Non-pigmented ciliary epithelial cell (primary cell): ENCODE data around the gene CELF2.
"Not testable (repeated sequence)": the region's sequence is repeated elsewhere in the genome, so short reads cannot be mapped to it uniquely, and the experiment has no call there.

ENCODE experiments used
- DNase-seq: peaks from one replicate; pipeline ENCODE4 v3.0.0-alpha.2; 2010; ENCODE audit warnings: low read depth

The CELF2 gene

GRCh38 chr10:11330383-11331045, 312.8 kb downstream of the CELF2 start:
- no peak for DNase-seq

GRCh38 chr10:11331046-11331577, 313.4 kb downstream of the CELF2 start:
- no peak for DNase-seq

GRCh38 chr10:11331726-11332125, 314.1 kb downstream of the CELF2 start:
- DNase-seq, result no peak

GRCh38 chr10:11332846-11333245, 315.2 kb downstream of the CELF2 start:
- no peak for DNase-seq

DNA sequence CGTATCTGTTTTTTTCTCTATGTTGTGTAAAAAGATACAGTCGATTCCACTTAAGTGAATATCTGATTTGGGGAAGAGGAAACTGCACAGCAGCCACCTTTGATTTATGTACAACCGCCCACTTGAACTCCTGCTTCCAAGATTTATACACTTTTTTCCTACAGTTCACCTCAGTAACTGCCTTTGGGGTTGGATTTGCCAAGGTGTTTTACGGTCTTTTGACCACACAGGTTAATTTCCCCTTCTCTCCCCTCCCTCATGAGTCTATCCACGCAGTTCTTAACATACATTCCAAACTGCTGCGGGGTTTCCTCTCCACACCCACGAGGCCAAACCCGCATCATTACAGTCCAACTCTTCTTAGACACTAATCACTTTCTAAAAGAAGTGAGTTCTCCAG, 316.8 kb downstream of the CELF2 start:
- no peak for DNase-seq

DNA sequence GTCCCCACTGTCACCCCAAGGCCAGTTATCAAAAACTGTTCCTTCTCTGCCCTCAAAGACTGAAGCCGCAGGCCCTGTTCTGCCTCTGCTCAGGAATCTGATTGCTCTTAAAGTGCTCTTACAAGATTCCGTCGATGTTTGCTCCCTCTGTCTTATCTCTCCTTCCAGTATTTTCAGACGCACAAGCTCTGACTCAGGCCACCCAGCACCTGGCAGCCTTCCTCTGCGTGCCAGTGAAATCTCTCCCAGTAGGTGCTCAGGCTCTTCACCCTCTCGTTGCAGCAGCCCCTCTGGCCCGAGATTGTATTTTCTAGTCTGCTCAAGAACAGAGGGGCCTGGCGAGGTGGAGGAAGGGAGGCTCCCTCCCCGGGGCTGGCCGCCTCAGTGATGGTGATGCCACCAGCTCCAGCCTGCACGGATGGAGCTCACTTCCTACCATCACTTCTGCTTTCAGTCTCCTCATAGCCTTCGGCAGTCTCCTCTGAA, 317.5 kb downstream of the CELF2 start:
- DNase-seq, result peak; percentile 2

DNA sequence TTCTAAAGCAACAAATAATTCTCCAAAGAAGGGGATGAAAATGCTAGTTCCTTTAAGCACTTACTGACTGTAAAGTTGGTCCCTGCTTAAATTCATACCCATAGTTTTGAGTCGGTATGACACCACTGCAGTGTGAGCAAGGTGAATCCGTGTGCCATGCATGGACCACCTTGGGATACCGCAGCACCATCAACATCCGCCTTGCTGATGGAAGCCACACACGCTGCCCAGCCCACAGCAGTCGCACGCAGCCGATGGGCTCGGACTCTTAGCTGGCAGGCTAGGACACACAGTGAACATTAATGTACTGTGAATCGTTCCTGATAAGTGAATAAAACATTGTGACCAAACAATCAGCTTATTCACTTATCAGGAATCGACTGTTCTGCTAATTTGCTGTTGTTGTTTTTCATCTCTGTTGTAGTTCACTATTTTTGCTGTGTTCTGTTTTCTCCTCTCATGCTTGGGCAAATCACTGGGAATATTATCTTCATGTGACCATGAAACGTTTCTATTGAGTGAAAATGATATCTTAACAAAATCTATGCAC, 318.3 kb downstream of the CELF2 start:
- no peak for DNase-seq

DNA sequence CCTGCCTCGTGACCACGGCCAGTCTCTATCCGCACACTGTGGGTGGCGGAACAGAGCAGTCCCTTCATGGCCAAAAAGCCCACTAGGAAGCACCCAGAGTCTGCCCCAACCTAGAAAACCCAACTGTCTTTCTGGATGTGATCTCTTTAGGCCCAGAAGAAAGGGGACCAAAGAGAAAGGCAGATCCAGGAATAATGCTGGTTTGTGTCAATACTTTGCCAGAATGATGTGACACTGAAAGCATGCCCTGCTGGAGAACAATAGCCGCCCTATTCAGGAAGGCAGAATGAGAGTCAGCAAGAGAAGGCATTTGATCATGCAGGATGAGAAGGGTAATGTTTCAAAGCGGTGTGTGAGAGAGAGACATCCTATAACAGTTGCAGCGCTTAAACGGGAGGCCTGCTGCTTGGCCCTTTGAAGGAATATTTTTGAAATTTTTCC, 319.1 kb downstream of the CELF2 start:
- no peak for DNase-seq

GRCh38 chr10:11337516-11337915, 319.8 kb downstream of the CELF2 start:
- DNase-seq, result no peak

GRCh38 chr10:11338160-11338844, 320.6 kb downstream of the CELF2 start:
- no peak for DNase-seq

- DNase-seq, result no peak
Observed at GRCh38 chr10:11339013-11339412, 321.3 kb downstream of the CELF2 start.

DNA sequence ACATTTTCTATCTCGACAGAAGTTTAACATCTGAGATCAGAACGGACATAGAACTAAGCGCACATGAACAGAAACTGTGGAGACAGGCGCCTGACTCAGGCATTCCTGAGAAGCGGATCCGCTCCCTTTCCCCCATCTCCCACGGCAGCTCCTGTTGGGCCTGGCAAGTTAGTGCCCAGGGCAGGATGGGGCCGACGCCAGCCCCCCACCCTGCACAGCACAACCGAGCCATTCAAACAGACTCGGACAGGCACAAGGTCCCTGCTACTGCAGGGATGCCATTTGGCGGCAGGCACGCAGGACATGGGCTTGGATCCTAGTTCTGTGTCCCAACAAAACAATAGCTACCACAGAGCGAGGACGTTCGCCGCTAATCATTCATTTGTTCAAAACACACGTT, 322.0 kb downstream of the CELF2 start:
- no peak for DNase-seq

DNA sequence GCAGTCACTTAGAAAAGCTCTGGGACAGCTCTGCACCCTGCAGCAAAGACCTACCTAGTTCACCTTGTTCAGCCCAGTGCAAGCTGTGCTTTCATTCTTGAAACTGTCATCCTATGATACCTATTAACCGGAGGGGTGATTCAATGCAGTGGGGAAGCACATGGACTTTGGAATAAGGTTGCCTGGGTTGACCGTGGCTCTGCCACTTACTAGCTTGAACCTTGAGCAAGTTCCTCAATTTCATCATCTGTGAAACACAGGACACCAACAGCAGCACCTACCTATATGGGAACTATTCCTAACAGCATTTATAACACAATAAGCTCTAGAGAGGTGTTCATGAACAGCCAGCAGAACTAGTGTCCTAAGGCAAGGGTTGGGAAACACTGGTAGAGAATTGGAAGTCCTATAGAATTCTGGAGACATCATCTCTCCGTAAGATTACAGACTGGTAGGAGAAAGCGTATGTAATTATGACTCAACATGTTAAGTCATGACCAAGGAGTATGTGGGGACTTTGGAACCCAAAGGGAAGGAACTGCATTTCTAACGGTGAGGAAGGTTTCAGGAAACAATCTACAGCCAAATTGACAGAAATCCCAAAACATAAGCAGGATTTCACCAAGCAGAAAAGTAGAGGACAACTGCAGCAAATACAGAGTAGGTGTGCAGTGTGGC, 323.8 kb downstream of the CELF2 start:
- DNase-seq, result no peak

DNA sequence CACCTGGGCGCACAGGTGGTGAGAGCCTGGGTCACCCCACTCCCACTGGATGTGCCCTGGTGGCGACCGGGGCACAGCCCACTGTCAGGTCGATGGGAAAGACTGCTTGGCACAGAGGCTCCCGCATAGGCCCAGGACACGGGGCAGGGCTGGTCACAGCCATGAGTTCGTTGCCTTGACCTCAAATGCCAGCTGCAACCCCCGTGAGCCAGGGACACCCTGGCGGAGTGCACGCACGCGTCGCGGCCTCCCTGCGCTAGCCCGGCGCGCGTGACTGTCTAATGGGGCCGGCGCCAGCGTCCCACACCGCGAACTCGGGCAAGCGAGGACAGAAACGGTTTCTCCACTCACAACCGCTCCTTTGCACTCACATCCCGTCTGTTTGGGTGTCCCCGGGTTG, 326.4 kb downstream of the CELF2 start:
- no peak for DNase-seq

DNA sequence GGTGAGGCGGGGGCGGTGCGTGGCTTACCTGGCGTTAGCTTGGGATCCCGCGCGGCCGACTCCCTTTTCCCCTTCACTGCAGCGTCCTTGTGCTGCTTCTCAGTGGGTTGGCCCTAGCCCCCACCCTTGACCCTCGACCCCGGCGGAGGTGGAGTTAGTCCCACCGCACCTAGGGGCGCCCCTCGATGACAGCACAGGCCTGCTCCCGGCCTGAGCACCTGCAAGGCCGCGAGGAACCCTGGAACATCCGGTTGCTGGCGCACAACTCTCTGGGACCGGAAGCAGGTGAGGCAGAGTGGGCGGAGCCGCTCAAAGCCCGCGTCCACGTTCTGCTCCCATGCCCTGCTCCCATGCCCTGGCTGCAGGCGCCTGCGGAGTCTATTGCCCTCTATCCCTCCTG, 326.9 kb downstream of the CELF2 start:
- no peak for DNase-seq

GRCh38 chr10:11345224-11346054, 327.8 kb downstream of the CELF2 start:
- no peak for DNase-seq

DNA sequence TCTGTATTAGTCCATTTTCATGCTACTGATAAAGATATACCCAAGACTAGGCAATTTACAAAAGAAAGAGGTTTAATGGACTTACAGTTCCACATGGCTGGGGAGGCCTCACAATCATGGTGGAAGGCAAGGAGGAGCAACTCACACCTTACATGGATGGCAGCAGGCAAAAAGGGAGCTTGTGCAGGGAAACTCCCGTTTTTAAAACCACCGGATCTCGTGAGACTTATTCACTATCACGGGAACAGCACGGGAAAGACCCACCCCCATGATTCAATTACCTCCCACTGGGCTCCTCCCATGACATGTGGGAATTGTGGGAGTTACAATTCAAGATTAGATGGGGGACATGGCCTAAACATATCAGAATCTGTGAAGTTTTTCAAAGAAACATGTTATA, 329.9 kb downstream of the CELF2 start:
- DNase-seq, result not testable (repeated sequence)

DNA sequence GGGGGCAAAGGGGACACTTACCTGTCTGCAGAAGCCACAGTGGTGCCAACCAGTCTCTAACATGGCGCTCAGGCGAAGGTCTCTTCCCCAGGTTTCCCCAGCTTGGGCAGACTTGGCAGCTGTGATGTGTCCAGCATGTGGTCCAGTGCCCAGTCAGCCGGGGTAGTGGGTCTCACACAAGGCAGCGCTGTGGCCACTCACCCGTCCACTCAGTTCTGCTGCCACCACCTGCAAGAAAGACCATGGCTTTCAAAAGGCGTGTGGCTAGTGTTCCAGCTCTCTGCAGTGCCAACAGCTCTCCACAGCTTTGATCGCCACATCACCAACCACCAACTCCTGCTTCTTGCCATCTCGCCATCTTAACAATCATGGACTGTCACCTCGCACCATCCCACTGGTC, 334.1 kb downstream of the CELF2 start:
- no peak for DNase-seq

DNA sequence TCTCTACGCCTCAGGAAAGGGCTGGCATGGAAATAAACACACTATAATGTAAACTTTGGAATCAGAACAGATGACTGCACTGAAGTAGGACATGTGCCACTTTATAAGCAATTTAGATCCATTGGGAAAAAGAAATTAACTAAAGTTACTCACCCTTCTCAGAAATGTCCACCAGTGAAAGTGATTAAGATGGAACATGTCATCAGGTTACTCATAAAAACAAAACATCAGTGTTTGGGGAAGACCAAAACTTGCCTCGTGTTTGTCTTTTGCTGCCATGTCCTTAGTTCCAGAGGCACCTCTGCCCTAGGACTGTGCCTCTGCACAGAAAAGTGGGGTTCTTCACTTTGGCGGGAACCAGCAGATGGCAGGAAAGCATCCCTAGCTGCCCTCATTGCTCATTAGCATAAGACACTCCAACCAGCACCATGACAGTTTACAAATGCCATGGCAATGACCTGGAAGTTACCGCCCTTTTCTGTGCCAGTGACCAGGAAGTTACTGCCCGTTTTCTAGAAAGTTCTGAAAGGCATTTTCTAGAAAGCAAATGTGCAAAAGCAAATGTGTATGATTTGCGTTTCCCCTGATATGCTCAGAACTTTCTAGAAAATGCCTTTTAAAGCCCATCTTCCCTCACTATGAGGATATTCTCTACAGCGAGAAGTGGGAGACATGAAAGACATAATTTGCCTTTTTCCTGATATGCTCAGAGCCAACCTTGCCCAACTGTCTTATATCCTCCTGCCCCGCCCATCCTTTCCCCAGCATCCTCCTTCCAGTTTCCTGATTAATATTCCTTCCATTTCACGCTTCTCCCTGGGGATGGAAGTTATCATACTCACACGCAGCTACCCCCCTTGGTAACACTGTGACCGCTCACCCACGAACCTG, 335.6 kb downstream of the CELF2 start:
- no peak for DNase-seq

GRCh38 chr10:11354823-11355222, 337.2 kb downstream of the CELF2 start:
- DNase-seq, result no peak

DNA sequence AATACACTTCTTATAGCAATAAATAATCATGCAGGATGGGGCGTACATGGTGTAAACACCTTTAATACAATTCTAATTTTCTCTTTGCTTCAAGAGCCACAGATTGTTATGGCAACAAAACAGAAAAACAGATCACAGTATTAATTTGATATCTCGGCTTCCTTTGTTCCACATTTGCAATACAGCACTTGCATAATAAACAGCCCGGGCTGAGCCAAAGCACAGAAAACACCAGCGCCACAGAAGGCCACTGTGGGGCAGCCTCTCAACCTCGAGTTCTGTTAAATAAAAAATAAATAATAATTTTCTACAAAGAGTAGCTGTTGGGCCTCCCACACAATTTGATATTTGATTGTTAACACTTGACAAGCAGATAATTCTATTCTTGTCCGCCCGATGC, 337.9 kb downstream of the CELF2 start:
- no peak for DNase-seq
